ENCODE data around the gene VAV1.
"Not testable (repeated sequence)": the region's sequence is repeated elsewhere in the genome, so short reads cannot be mapped to it uniquely, and the experiment has no call there.

The VAV1 gene

DNA sequence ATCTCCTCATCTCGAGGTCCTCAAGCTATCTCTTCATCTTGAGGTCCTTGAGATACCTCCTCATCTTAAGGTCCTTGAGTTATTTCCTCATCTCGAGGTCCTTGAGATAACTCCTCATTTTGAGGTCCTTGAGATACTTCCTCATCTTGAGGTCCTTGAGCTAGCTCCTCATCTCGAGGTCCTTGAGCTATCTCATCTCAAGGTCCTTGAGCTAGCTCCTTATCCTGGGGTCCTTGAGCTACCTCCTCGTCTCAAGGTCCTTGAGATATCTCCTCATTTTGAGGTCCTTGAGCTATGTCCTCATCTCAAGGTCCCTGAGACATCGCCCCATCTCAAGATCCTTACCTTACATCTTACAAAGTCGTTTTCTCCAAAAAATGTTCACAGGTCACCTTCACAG is 18.7 kb downstream of the VAV1 start:
- DNase-seq, result no peak

DNA sequence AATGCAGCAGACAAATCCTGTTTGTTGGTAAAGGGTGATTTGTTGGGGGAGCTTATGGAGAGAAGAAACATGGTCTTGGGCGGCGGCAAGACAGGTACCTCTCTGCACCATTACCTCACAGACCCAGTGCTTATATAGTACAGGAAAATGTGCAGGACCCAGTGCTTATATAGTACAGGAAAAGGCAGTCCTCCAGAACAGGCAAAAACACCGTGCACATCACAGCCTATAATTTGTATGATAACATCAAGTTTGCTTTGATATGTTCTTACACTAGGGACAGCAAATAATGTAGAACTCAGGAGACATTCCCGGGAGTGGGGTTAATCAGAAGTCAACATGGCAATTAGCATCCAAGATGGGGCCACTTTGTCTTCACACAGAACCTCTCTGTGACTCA is 20.9 kb downstream of the VAV1 start:
- DNase-seq, result no peak

DNA sequence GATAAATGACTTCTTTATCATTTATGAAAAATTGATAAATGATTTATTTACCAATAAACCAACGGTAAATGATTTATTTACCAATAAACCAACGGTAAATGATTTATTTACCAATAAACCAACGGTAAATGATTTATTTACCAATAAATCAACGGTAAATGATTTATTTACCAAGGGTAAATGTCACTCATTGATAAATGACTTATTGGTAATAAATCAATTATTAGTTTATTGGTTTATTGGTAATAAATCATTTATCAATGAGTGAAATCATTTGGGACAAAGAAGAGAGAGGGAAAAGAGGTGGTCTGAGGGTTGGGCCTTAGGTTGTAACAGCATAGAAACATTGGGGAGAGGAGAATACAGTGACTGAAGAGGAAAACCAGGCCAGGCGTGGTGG is 21.5 kb downstream of the VAV1 start:
- DNase-seq, result no peak

DNA sequence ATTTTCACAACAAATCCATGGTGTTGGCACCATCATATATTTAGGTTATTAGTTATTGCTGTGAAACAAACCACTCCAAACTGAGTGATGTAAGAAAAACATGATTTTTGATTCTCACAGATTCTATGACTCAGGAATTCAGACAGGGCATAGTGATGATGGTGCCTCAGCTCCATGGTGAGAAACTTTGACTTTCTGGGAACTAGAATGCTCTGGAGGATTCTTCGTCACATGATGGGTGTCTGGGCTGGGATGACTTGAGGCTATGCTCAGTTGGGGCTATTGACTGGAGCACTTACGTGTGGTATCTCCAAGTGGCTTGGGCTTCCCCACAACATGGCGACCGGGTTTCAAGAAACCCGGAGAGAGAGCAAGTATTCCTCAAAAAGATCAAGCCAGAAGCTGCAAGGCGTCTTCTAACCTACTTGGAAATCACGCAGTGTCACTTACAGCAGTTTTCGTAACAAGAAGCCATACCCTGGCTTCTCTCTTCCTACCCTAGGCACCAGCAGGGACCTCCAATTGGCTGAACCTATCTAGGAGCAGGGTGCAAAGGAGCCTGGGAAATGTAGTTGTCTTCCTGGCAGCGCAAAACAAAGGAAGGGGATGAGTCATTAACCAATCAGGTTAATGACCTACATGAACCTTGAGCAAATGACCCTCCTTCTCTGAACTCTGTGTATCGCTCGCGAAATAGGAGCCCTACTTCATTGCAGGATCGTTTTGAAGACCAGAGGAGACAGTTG is 22.4 kb downstream of the VAV1 start:
- no peak for DNase-seq

DNA sequence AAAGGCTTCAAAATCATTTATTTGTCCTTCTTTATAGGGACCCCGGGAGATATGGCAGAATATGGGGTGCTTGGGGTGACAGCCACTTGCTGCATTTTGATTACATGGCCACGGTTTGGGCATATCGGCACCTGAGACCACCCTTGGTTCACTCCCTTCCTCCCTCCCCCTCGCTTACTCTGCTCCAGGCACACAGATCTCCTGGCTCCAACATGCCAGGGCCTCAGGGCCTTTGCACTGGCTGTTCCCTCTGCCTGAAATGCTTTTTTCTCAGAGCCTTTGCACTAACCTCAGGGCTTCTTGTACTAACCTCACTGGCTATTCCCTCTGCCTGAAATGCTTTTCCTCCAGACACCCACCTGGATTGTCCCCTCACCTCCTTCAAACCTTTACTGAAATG is 23.8 kb downstream of the VAV1 start:
- no peak for DNase-seq

DNA sequence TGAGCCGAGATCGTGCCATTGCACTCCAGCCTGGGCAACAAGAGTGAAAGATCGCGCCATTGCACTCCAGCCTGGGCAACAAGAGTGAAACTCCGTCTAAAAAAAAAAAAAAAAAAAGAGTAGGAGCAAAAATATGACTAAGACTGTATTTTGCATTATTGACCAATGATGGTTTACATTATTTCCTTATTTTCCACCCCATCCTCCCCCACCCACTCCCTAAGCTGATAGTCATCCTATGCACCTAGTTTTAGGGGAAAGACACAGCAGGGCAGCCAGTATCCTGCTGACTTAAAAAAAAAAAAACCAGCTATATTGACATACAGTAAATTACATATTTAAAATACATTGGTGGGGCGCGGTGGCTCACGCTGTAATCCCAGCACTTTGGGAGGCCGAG is 25.1 kb downstream of the VAV1 start:
- DNase-seq, result no peak

DNA sequence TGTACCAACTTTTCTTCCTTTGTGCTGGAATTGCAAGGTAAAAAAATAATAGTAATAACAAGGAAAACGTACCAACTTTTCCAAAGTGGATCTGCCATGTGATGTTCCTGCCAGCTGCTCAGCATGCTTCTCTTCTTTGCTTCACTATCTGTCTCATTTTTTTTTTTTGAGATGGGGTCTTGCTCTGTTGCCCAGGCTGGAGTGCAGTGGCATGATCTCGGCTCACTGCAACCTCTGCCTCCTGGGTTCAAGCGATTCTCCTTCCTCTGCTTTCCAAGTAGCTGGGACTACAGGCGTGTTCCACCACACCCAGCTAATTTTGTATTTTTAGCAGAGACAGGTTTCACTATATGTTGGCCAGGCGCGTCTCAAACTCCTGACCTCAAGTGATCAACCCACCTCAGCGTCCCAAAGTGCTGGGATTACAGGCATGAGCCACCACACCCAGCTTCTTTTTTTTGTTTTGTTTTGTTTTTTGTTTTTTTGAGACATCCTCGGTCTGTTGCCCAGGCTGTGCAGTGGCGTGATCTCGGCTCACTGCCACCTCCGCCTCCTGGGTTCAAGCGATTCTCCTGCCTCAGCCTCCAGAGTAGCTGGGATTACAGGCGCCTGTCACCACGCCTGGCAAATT is 27.8 kb downstream of the VAV1 start:
- not testable (repeated sequence) for DNase-seq

DNA sequence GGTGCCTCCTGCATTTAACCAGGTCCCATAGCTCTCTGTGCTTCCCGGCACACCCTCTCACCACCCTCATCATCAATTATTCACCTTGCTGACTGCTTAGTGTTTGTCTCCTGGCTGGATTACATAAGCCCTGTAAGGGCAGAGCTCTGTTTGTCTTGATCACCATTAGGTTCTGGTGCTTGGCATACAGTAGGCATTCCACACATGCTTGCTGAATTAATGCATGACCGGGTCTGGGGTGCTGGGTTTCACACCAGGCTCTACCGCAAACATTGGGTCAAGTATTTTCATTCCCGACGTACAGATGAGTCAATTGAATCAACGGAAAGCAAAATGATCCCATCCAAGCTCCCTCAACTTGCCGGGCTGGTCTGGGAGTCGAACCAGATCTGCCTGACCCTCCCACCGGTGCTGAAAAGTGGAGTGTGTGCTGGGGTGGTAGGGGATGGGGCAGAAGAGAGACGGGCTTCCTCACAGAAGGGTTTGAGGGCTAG is 28.5 kb downstream of the VAV1 start:
- DNase-seq, result no peak

DNA sequence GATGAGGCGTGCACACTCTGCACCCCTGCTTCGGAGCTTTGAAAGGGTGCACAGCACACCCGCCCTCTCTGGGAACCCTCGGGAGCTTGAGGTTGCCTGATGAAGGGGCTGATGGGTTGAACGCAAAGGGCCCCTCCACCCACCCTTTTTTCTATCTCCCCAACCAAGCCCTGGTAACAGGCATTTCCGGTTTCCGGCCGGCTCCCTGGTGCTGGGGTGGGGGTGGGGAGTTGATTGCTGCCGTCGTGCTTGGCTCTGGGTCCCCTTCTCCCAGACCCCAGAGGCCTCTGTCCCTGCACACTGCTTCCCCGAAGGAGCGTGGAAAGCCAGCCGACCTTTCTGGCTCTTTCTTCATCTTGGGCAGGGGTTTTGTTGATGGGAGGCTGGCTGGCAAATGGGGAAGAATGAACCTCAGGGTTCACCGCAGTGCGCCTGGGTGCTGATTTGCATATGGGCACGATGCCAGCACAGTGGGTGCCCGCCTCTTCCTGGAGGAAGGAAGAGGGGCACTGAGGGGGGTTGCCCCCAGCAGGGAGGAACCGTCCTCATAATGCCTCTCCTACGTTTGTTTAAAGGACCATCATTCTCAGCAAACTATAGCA is 29.1 kb downstream of the VAV1 start:
- DNase-seq, result peak; percentile 51

DNA sequence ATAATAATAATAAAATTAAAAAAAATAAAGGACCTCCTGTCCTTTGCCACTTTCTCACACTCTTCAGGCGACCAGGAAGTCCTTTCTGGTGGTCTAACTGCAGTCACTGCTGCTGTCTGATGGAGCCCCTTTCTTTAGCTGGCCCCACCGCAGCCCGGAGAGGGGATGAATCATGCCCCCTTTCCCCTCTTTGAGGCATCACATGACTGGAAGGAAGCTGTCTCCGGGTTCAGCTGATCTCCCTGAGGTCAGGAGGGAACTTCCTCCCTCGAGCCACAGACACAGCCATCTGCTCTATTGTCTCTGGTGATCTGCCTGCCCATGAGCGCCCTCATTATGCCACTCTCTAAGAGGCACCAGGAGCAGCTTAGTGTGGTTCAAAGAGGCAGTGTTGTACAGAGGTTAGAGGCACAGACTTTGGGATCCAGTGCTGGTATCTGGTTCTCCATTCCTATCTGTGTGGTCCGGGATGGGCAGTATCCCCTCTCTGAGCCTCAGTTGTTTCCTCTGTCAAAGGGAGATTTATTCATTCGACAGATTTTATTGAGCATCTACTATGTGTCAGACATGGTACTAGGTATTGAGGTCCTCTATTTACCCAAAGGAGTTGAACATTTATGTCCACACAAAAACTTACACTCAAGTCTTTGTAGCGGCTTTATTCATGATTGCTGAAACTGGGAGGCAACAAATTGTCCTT is 30.0 kb downstream of the VAV1 start:
- no peak for DNase-seq

DNA sequence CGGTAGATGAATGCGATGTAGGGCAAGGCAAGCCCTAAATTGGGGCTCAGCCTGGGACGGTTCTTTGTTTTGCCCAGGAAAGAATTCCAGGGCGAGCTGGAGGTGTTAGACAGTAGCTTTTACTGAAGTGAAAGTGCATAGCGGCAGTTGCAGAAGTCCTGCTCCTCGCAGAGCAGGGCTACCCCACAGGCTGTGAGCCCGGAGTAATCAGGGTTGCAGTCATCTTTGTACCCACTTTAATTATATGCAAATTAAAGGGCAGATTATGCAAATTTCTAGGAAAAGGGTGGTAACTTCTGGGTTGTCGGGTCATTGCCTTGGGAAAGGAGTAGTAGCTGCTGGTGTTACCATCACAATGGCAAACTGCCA is 30.5 kb downstream of the VAV1 start:
- DNase-seq, result no peak

DNA sequence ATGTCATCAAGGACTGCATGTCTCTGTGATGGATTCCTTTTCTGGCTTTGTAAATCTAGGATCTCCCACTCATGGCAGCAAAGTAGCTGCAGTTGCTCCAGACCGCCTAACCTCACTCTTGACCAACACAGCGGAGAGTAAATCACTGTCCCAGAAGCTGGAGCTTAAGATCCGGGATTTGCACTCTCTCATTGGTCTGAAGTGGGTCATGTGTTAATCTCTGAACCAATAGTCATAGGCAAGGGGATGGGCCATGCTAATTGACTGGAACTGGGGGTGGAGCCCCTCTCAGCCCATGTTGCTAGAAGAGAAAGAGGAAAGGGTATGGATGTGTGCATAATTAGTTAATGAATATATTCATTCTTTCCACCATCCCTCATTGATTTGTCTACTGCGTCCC is 34.0 kb downstream of the VAV1 start:
- no peak for DNase-seq

DNA sequence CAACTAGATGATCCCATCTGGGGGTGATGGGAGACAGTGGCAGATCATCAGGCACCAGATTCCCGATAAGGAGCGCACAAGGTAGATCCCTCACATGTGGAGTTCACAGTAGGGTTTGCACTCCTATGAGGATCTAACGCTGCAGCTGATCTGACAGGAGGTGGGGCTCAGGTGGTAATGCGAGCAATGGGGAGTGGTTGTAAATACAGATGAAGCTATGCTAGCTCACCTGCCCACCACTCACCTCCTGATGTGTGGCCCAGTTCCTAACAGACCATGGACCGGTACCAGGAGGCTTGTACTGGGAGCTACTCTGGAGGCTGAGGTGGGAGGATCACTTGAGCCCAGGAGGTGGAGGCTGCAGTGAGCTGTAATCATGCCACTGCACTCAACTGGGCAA is 34.8 kb downstream of the VAV1 start:
- DNase-seq, result no peak

DNA sequence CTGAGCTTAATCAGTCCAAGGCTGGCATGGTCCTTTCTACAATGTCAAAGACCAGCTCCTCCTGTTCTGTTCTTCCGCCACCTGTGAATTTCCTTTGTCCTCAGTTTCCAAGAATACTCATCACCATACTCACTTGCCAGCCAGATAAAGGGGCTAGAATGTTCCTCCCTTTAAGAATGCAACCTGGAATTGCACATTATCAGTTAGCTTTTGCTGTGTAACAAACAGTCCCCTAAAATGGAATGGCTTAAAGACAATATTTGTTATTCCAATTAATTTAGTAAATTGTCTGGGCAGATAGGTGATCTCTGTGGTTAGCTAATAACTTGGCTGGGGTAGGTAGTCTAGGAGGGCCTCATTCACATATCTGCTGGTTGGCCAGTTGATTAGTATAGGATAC is 36.0 kb downstream of the VAV1 start:
- DNase-seq, result no peak

DNA sequence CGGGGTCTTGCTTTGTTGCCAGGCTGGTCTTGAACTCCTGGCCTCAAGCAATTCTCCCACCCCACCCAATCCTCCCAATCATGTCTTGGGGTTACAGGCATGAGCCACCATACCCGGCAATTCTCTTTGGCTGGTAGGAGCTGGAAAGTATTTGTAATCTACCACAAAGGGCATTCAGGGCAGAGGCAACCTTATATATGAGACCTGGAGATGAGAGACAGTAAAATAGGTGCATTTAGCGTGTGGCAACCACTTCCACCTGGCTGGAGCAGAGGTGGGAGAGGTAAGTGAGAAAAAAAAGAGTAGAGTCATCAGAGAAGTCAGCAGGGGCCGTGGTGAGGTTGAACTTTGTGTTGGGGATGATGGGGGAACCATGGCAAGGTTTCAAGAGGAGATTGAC is 36.8 kb downstream of the VAV1 start:
- DNase-seq, result no peak

DNA sequence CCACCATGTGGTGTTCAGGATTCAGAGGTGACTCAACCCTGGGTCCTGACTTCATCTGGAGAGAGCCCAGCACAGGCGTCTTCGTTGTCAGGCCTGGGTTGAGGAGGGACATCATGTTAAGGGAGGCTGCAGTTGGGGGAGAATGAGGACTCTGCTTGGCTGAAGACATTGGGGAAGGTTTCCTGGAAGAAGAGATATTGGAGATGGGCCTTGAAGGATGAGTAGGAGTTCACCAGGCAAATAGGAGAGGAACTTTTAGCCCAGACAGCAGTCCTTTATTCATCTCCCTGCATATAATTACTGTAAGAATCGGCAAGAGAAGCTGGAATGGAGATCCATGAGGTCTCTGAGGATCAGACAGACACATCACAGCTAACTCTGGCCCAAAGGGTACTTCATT is 38.9 kb downstream of the VAV1 start:
- DNase-seq, result no peak

DNA sequence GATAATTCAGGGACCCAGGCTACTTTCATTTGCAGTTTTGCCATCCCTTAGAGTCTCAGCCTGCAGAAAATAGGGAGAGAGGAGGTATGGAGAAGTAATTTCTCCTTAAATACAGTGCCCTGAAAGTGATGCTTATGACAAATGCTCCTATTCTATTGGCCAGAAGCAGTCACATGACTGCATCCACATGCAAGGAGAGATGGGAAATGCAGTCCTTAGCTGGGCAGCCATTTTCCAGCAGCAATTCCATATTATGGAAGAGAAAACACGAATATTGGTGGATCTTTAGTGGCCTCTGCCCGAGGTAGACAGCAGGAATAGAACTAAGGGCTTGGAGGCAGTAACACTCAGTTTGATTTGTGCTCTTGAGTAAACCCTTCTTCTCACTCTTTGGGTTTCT is 39.4 kb downstream of the VAV1 start:
- peak; percentile 40 for DNase-seq

DNA sequence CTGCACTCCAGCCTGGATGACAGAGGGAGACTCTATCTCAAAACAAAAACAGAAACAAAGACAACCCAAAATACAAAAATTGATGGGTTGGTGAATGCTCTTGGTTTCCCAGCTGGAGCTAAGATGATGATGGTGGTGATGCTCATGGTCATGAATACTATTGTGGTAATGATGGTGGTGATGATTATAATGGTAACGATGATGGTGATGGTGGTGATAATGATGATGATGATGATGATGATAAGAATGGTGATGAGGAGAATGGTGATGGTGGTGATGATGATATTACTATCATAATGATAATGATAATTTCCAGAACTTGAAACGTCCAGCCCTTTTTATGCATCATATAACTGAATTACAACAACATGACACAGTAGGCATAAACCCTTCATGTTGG is 40.1 kb downstream of the VAV1 start:
- no peak for DNase-seq

DNA sequence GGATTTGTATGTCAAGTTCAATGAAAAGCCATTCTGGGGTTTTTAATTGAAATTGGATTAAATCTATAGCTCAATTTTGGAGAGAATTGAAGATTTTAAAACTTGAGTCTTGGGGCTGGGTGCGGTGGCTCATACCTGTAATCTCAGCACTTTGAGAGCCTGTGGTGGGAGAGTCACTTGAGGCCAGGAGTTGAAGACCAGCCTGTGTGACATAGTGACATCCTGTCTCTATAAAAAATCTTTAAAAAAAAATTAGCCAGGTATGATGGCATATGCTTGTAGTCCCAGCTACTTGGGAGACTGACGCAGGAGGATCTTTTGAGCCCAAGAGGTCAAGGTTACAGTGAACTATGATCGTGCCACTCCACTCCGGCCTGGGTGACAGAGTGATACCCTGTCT is 41.2 kb downstream of the VAV1 start:
- no peak for DNase-seq

DNA sequence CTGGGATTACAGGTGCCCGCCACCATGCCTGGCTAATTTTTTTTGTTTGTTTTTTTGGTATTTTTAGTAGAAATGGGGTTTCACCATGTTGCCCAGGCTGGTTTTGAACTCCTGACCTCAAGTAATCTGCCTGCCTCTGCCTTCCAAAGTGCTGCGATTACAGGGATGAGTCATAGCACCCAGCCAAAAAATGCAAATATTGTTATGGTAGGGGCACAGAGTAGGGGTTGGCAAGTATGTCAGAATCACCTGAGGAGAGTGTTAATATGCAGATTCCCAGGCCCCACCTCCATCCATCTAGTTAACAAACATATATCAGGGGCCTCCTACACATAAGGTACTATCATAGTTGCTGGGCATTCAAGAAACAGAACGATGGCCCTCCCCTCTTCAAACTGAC is 44.7 kb downstream of the VAV1 start:
- DNase-seq, result no peak

DNA sequence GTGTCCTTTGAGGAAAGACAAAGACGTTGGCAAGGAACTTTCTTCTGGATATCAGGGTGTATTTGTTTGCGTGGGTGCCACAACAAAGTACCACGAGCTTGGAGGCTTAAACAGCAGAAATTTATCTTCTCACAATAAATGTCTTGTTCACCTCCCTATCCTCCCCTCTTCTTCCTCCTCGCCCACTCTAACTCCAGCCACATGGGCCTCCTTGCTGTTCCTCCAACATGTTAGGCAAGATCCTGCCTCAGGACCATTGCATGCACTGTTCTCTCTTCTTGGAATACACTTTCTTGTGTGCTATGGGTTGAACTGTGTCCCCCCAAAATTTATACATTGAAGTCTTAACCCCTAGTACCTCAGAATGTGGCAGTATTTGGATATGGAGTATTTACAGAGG is 45.7 kb downstream of the VAV1 start:
- DNase-seq, result no peak

DNA sequence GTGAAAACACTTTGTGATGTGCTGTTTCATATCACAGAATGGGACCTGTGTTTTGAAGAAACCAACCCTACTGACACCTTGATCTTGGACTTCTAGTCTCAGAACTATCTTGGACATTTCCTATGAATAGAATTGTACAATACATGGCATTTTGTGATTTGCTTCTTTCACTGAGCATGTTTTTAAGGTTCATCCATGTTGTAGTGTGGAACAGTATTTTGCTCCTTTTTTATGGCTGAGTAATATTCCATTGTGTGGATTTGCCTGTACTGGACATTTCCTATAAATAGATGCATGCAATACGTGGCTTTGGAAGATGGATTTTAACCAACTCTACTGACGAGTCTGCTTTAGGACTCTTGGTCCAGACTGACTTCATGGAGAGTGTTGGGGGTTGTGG is 46.8 kb downstream of the VAV1 start:
- no peak for DNase-seq

DNA sequence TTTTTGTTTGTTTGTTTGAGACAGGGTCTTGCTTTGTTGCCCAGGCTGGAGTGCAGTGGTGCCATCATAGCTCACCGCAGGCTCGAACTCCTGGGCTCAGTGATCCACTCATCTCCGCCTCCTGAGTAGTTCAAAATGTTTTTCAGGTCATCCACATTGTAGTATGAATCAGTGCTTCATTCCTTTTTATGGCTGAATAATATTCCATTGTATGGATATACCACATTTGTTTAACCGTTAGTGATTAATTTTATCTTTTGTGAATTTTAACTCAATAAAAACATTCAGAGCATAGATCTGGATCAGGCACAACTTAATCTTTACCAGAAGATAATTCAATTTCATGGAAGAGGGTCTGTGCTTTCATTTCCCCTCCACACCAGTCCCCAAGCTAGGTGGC is 47.7 kb downstream of the VAV1 start:
- no peak for DNase-seq

Measured in NCI-H2171 (cell line).